Measurements from ENCODE around the gene VARS2.

GRCh38 chr6:30893666-30894065 lies 20.4 kb upstream of the VARS2 start:
- TF ChIP-seq, protein P1, sequence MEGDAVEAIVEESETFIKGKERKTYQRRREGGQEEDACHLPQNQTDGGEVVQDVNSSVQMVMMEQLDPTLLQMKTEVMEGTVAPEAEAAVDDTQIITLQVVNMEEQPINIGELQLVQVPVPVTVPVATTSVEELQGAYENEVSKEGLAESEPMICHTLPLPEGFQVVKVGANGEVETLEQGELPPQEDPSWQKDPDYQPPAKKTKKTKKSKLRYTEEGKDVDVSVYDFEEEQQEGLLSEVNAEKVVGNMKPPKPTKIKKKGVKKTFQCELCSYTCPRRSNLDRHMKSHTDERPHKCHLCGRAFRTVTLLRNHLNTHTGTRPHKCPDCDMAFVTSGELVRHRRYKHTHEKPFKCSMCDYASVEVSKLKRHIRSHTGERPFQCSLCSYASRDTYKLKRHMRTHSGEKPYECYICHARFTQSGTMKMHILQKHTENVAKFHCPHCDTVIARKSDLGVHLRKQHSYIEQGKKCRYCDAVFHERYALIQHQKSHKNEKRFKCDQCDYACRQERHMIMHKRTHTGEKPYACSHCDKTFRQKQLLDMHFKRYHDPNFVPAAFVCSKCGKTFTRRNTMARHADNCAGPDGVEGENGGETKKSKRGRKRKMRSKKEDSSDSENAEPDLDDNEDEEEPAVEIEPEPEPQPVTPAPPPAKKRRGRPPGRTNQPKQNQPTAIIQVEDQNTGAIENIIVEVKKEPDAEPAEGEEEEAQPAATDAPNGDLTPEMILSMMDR (IDR thresholded peaks at IDR 0.05) = no peak
- no peak for TF ChIP-seq POLR2A (IDR thresholded peaks at IDR 0.05)
